T1000 (cell line): ENCODE data around the gene GLT6D1.
"Not testable (repeated sequence)": the region's sequence is repeated elsewhere in the genome, so short reads cannot be mapped to it uniquely, and the experiment has no call there.

Experiments used
- DNase-seq: peaks from one replicate; lab custom pipeline; 2025; ENCODE audit warnings: mixed read lengths; lab: John Stamatoyannopoulos, UW

GLT6D1 gene

DNA sequence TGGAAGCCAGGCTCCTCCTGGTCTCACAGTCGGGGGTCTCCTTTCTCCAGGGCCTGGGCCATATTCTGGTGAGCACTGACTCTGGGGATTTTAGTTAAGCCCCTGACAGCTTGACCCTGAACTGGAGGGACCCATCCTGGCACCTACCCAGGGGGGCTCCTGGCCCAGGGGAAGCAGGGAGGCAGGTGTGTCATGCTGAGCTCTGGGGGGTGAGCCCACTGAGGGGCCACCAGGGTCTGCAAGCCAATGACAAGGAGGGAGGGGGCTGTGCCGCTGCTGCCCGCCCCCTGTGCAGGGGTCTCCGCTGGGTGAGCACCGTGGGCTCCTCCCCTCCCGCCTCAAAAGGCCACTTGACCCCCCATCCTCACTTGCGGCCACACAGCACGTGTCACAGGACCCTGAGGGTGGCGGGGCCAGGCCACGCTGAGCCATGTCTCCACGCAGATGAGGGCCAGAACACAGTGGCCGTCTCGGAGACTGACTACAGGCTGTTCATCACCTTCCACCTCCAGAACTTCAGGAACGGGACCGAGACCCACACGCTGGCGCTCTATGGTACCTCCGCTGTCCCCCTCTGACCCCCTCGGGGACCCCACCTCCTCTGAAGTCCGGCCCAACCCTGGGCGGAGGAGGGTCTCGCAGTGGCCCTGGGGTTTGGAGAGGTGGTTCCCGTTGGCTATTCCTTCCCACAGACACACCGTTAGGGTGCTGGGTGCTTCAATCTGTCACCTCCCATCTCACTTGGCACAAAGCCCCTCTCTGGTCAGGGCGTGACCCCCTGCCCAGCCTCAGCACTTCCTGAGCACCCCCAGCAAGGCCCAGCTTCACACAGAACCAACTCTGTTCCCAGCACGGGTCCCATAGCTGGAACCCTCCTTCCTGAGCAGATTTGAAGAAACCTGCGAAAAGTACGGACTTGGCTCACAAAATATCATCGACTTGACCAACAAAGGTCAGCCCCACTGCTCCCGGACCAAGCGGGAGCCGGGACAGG lies 25.8 kb upstream of the GLT6D1 start:
- no peak for DNase-seq

- DNase-seq, result no peak
Observed at GRCh38 chr9:135664266-135664665, 24.9 kb upstream of the GLT6D1 start.

DNA sequence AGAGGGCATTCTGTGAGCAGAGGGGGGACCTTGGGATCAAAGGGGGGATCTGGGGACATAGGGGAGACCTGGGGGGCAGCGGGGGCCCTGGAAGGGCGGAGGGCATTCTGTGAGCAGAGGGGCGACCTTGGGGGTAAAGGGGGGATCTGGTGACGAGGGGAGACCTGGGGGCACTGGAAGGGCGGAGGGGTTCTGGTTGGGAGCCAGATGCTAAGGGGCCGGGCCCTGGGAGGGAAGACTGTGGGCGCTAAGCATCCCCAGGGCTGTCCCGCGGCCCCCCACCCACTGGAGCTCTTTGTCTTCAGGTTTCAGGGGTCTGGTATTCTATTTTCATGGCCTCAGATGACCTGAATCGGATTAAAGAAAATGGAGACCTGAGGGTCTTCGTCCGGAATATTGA lies 24.5 kb upstream of the GLT6D1 start:
- no peak for DNase-seq

DNA sequence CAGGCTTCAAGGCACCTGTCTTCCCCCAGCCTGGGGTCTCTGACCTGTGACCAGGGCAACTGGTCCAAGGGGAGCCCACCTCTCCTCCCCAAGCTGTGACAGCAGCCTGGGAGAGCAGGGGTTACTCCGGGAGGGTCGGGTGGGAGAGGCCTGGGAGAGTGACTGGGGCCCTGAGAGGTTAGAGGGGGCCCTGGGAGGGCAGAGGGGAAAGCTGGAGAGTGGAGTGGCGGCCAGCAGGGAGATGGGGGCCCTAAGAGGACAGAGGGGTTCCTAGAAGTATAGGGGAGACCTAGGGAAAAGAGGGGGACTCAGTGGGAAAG lies 24.1 kb upstream of the GLT6D1 start:
- DNase-seq, result no peak

DNA sequence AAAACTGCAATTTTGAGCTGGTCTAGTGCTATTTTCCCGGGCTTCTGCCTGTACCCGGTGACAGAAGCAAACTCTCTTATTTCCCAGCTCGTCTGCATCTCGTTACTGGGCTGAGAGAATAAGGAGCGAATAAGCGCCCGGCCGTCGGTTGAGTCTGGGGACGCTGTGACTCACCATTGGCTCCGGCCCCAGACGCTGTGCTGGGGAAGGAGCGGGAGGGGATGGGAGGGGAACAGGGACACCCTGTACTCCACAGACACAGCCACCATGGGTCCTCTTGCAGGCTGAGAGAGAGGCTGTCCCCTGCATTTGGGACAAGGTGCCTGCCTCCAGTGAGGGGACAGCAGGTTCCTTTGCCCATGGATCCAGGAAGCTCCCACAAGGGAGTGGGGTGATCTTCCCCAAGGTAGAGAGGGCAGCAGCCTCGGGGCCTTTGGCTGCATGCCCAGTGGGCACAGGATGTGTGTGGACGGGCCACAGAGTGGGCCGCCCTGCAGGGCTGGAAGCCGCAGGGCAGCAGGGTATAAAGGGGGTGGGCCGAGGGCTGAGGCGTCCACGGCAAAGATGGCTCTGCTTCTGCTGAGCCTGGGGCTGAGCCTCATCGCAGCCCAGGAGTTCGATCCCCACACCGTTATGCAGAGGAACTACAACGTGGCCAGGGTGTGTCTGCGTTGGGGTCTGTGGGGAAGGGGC lies 23.6 kb upstream of the GLT6D1 start, which contains the start of gene LCN9:
TSS of gene LCN9 (plus strand) at position 552 of the 693 bp plus-strand sequence. CDS start at position 565, 13 bp downstream.
- DNase-seq, result no peak

DNA sequence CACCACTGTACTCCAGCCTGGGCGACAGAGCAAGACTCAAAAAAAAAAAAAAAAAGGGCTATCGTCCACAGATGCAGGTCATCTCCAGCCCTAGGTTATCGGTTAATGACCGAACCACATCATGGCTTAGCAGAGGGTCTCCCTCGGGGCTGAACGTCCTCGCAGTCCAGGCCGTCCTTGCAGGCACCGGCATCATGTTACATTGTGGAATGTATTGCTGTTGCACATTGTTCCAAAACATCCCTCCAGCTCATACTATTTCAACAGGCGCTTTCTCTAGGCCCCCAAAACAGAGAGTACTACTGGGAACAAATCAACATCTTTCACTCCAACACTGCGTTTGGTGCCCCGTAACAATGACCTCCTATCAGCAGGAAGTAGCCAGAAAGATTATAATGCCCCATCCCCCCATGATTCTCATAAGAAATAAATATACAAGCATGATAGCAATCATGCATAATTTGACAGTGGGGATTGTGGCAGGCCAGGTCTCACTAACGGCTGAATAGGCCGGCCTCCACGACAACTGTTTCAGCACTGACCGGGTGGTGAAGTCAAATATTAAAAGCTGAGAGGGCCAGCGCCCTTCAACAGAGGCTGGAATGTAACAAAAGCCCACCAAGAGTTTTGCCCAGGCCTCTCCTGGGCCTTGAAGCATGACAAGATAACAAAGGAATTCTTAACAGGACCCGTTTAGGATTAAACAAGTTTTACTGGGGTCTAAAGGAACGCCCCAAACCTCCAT lies 22.6 kb upstream of the GLT6D1 start:
- DNase-seq, result no peak

DNA sequence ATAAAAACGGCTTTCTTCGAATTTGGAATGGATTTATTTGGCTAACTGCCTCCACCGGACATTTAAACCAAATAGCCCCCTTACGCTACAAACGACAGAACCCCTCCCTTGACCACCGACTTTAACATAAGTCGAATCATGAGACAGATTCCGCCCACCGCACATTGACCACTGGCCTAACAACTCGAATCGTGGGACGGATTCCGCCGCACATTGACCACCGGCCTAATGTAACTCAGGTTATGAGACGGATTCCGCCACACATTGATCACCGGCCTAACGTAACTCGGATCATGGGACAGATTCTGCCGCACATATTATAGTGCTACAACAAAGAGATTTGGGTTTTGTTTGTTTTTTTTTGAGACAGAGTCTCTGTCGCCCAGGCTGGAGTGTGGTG lies 21.1 kb upstream of the GLT6D1 start:
- no peak for DNase-seq

DNA sequence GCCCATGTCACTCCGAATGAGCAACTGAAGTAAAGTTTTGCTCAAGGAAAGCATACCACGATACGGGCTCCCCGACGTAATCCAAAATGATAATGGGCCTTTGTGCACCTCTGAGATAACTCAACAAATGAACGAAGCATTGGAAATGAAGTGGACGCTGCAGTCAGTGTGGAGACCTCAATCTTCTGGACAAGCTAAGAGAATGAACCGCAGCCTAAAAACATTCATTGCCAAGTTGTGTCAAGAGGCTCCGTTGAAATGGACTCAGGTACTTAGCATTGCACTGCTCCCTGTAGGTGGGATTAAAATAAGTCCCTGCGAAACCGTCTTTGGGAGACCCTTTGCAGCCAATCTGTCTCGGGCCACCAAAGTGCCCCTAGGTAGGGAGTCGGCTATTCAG lies 19.9 kb upstream of the GLT6D1 start:
- no peak for DNase-seq

DNA sequence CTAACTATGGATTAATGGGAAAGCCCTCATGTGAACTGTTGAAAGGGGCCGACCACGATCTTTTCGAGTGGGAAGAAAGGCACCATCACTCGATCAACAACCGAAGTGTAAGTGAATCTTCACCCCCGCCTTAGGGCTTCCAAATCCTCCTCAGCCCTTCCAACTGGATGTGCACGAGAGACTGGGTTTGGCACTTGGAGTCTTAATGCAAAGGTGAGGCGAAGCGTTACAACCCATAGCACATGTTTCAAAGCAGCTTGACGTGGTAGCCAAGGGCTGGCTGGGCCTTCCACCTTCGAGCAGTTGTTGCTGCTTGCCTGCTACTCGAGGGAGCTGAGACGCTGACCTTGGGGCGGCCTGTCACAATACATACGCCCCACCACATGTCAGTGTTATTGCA lies 18.1 kb upstream of the GLT6D1 start:
- no peak for DNase-seq

- DNase-seq, result no peak
Observed at GRCh38 chr9:135655317-135655716, 16.0 kb upstream of the GLT6D1 start.

- no peak for DNase-seq
Observed at GRCh38 chr9:135650408-135650807, 11.1 kb upstream of the GLT6D1 start.

DNA sequence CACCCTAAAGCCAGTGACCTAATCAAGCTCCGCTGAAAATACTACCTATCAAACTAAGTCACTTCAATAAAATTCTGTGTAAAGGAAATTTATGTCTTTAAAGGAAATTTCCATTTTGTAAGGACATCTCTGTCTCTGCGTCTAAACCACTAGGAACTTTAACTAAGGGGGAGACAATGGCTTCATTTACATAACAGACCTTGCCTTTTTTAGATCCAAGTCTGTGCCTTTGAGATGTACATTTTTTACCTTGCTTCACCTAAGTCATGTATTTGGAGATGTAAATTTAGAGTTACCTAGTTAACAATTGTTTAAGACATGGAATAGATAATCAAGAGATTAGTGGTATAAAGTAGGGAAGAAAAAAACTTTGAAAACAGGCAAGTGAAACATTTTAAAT lies 10.2 kb upstream of the GLT6D1 start:
- DNase-seq, result no peak

GRCh38 chr9:135648494-135649410 lies 9.4 kb upstream of the GLT6D1 start:
- no peak for DNase-seq

GRCh38 chr9:135647884-135648283 lies 8.5 kb upstream of the GLT6D1 start:
- DNase-seq, result no peak

GRCh38 chr9:135644631-135645218 lies 5.4 kb upstream of the GLT6D1 start:
- no peak for DNase-seq

DNA sequence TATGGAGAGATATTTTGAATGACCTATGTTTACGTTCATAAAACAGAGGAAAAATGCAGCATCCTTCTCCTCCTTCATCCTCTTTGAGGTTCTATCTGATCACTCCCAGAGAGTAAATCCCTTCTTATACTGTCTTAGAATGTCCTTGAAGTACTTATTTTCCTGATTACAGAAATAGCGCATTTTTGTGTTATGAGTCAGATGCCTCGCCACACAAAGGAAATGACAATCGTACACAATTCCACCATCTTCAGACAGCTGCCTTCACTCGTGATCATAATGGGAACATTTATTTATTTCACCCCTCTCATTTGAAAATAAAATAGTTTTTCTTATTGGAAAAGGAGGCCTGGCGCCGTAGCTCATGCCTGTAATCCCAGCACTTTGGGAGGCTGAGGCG lies 2.4 kb upstream of the GLT6D1 start:
- no peak for DNase-seq

GRCh38 chr9:135641047-135641446 lies 1.7 kb upstream of the GLT6D1 start:
- DNase-seq, result no peak

DNA sequence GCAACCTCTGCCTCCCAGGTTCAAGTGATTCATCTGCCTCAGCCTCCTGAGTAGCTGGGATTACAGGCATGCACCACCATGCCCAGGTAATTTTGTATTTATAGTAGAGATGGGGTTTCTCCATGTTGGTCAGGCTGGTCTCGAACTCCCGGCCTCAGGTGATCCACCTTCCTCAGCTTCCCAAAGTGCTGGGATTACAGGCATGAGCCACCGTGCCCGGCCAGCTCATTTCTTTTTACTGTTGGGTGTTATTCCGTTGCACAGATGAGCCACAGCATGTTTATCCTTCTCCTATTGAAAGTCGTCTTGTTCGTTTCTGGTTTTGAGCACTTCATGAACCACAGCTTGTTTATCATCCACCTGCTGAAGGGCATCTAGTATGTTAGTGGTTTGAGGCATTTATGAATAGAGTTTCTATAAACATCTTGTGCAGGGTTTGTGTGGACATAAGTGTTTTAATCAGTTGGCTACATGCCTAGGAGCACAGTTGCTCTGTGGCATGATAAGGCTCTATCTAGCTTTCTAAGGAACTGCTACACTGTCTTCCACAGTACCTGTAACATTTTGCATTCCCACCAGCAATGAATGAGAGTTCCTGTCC lies 2.3 kb downstream of the GLT6D1 start:
- DNase-seq, result not testable (repeated sequence)

- no peak for DNase-seq
Observed at GRCh38 chr9:135632841-135633240, 6.5 kb downstream of the GLT6D1 start.

DNA sequence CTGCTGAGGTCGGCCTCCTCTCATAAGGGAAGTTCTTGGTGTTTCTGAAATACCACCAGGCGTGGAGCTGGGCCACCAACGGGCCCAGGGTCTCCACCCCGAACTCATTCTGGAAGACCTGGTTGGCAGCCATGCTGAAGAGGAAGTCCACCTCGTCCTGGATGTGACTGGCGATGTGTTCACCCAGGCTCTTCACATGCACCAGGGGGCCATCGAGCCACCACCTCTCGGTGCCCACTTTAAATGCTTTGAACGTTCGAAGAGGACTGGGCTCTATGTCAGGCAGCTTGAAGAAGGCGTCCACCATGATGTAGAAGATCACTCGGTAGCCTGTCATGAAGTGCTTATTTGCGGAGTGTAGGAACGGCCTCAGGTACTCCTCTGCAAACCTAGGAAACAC lies 15.1 kb downstream of the GLT6D1 start:
- no peak for DNase-seq
